SK-N-SH treated with all-trans-retinoic acid at 6 μM for 48 hours (cell line): ENCODE data around the gene MEA1.

Experiments used
- ATAC-seq: fragments of 200-7000 bp; cut with Tn5 transposase; 3 replicates; pipeline ENCODE4 v1.9.1; 2020; ENCODE audit warnings: mild to moderate bottlenecking, moderate library complexity
- BACH2 ChIP-seq: fragments of 250-450 bp; sonication (Bioruptor Pico); IDR thresholded peaks from 2 replicates; pipeline ENCODE4 v1.9.0; 2021; ENCODE audit warnings: mild to moderate bottlenecking, borderline replicate concordance
- CSDC2 ChIP-seq: fragments of 250-450 bp; sonication (Bioruptor Pico); IDR thresholded peaks from 2 replicates; pipeline ENCODE4 v1.5.0; 2020; ENCODE audit warnings: mild to moderate bottlenecking, moderate library complexity
- ESRRG ChIP-seq: fragments of 250-450 bp; sonication (Bioruptor Pico); IDR thresholded peaks from 2 replicates; pipeline ENCODE4 v1.6.1; 2021; ENCODE audit warnings: mild to moderate bottlenecking
- GLIS3 ChIP-seq: fragments of 250-450 bp; sonication (Bioruptor Pico); IDR thresholded peaks from 2 replicates; pipeline ENCODE4 v1.5.0; 2020; ENCODE audit warnings: mild to moderate bottlenecking, moderate library complexity
- ISL1 ChIP-seq: fragments of 250-450 bp; sonication (Bioruptor Pico); IDR thresholded peaks from 2 replicates; pipeline ENCODE4 v2.1.2; 2022; ENCODE audit warnings: mild to moderate bottlenecking, moderate library complexity
- OSR1 ChIP-seq: fragments of 250-450 bp; sonication (Bioruptor Pico); IDR thresholded peaks from 2 replicates; pipeline ENCODE4 v1.8.0; 2022; ENCODE audit warnings: moderate library complexity, mild to moderate bottlenecking, inconsistent platforms
- PPARA ChIP-seq: fragments of 250-450 bp; sonication (Bioruptor Pico); IDR thresholded peaks from 2 replicates; pipeline ENCODE4 v1.5.0; 2020; ENCODE audit warnings: mild to moderate bottlenecking, borderline replicate concordance
- RARB ChIP-seq: fragments of 250-450 bp; sonication (Bioruptor Pico); IDR thresholded peaks from 2 replicates; pipeline ENCODE4 v1.8.0; 2021; ENCODE audit warnings: mild to moderate bottlenecking, moderate library complexity
- SNAI2 ChIP-seq: fragments of 250-450 bp; sonication (Bioruptor Pico); IDR thresholded peaks from 2 replicates; pipeline ENCODE4 v1.5.0; 2020; ENCODE audit warnings: mild to moderate bottlenecking, moderate library complexity
- TCF4 ChIP-seq: fragments of 250-450 bp; sonication (Bioruptor Pico); IDR thresholded peaks from 2 replicates; pipeline ENCODE4 v1.8.0; 2021; ENCODE audit warnings: mild to moderate bottlenecking, moderate library complexity, borderline replicate concordance
- ZC3H10 ChIP-seq: fragments of 250-450 bp; sonication (Bioruptor Pico); IDR thresholded peaks from 2 replicates; pipeline ENCODE4 v1.5.1; 2021; ENCODE audit warnings: mild to moderate bottlenecking, moderate library complexity
- ZFP30 ChIP-seq: fragments of 450-650 bp; formaldehyde crosslinking; IDR thresholded peaks from 2 replicates; pipeline ENCODE4 v1.5.0; 2022; ENCODE audit warnings: mild to moderate bottlenecking, moderate library complexity
- ZNF70 ChIP-seq: fragments of 450-650 bp; formaldehyde crosslinking; IDR thresholded peaks from 2 replicates; pipeline ENCODE4 v1.5.0; 2020; ENCODE audit warnings: mild to moderate bottlenecking, moderate library complexity
- ZNF8 ChIP-seq: fragments of 450-650 bp; formaldehyde crosslinking; IDR thresholded peaks from 2 replicates; pipeline ENCODE4 v1.5.0; 2020; ENCODE audit warnings: mild to moderate bottlenecking, moderate library complexity
- TF ChIP-seq, protein P1 (sequence below): fragments of 250-450 bp; sonication (Bioruptor Pico); IDR thresholded peaks from 2 replicates; pipeline ENCODE4 v1.5.1; 2020; ENCODE audit warnings: low read depth, mild to moderate bottlenecking, moderate library complexity
- TF ChIP-seq, protein P2 (sequence below): fragments of 250-450 bp; sonication (Bioruptor Pico); IDR thresholded peaks from 2 replicates; pipeline ENCODE4 v1.8.0; 2020; ENCODE audit warnings: mild to moderate bottlenecking, moderate library complexity, borderline replicate concordance
- TF ChIP-seq, protein P3 (sequence below): fragments of 250-450 bp; sonication (Bioruptor Pico); IDR thresholded peaks from 2 replicates; pipeline ENCODE4 v1.5.1; 2021; ENCODE audit warnings: mild to moderate bottlenecking, moderate library complexity
- TF ChIP-seq, protein P4 (sequence below): fragments of 250-450 bp; sonication (Bioruptor Pico); IDR thresholded peaks from 2 replicates; pipeline ENCODE4 v1.5.0; 2020; ENCODE audit warnings: mild to moderate bottlenecking, moderate library complexity
- TF ChIP-seq, protein P5 (sequence below): fragments of 250-450 bp; sonication (Bioruptor Pico); IDR thresholded peaks from 2 replicates; pipeline ENCODE4 v1.8.0; 2021; ENCODE audit warnings: low read depth, mild to moderate bottlenecking, moderate library complexity, borderline replicate concordance

The MEA1 gene

DNA sequence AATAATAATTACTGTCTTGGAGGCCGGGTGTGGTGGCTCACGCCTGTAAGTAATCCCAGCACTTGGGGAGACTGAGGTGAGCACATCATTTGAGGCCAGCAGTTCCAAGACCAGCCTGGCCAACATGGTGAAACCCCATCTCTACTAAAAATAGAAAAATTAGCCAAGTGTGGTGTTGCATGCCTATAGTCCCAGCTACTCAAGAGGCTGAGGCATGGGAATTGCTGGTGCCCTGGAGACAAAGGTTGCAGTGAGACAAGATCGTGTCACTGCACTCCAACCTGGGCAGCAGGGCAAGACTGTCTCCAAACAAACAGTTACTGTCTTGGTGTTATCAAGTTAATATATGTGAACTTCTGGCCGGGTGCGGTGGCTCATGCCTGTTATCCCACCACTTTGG, 12.6 kb upstream of the MEA1 start (continued):
- TF ChIP-seq ZC3H10 = no peak
- no peak for TF ChIP-seq ZNF70 (CRISPR knock-in tag)
- no peak for TF ChIP-seq ESRRG (CRISPR knock-in tag)
- TF ChIP-seq, protein P1, sequence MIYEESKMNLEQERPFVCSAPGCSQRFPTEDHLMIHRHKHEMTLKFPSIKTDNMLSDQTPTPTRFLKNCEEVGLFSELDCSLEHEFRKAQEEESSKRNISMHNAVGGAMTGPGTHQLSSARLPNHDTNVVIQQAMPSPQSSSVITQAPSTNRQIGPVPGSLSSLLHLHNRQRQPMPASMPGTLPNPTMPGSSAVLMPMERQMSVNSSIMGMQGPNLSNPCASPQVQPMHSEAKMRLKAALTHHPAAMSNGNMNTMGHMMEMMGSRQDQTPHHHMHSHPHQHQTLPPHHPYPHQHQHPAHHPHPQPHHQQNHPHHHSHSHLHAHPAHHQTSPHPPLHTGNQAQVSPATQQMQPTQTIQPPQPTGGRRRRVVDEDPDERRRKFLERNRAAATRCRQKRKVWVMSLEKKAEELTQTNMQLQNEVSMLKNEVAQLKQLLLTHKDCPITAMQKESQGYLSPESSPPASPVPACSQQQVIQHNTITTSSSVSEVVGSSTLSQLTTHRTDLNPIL (CRISPR knock-in tag) = no peak
- TF ChIP-seq PPARA (CRISPR knock-in tag) = no peak
- no peak for TF ChIP-seq TCF4 (CRISPR knock-in tag)

DNA sequence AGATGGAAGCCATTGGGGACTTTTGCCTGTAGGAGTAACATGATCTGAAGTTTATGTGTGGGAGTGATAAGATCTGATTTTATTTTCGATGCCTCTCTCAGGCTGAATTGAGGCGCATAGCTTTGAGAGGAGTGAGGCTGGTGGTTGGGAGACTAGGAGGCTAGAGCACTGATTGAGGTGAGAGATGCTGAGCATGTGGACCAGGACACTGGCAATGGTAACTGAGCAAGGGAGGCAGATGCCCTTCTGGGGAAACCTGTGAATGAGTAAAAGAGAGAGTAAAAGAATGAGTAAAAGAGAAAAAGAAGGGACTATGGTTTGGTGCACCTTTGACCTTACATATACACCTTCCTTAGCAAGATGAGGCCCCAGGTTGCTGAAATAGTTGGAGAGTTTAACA, 10.7 kb upstream of the MEA1 start:
- ATAC-seq = no peak
- TF ChIP-seq SNAI2 (CRISPR knock-in tag) = no peak
- TF ChIP-seq ZFP30 (CRISPR knock-in tag) = no peak
- TF ChIP-seq, protein P1 (CRISPR knock-in tag) = no peak
- TF ChIP-seq, protein P2, sequence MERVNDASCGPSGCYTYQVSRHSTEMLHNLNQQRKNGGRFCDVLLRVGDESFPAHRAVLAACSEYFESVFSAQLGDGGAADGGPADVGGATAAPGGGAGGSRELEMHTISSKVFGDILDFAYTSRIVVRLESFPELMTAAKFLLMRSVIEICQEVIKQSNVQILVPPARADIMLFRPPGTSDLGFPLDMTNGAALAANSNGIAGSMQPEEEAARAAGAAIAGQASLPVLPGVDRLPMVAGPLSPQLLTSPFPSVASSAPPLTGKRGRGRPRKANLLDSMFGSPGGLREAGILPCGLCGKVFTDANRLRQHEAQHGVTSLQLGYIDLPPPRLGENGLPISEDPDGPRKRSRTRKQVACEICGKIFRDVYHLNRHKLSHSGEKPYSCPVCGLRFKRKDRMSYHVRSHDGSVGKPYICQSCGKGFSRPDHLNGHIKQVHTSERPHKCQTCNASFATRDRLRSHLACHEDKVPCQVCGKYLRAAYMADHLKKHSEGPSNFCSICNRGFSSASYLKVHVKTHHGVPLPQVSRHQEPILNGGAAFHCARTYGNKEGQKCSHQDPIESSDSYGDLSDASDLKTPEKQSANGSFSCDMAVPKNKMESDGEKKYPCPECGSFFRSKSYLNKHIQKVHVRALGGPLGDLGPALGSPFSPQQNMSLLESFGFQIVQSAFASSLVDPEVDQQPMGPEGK (CRISPR knock-in tag) = no peak
- TF ChIP-seq, protein P3, sequence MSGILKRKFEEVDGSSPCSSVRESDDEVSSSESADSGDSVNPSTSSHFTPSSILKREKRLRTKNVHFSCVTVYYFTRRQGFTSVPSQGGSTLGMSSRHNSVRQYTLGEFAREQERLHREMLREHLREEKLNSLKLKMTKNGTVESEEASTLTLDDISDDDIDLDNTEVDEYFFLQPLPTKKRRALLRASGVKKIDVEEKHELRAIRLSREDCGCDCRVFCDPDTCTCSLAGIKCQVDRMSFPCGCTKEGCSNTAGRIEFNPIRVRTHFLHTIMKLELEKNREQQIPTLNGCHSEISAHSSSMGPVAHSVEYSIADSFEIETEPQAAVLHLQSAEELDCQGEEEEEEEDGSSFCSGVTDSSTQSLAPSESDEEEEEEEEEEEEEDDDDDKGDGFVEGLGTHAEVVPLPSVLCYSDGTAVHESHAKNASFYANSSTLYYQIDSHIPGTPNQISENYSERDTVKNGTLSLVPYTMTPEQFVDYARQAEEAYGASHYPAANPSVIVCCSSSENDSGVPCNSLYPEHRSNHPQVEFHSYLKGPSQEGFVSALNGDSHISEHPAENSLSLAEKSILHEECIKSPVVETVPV (CRISPR knock-in tag) = no peak
- no peak for TF ChIP-seq OSR1 (CRISPR knock-in tag)
- no peak for TF ChIP-seq RARB
- no peak for TF ChIP-seq ZNF8 (CRISPR knock-in tag)
- TF ChIP-seq, protein P4, sequence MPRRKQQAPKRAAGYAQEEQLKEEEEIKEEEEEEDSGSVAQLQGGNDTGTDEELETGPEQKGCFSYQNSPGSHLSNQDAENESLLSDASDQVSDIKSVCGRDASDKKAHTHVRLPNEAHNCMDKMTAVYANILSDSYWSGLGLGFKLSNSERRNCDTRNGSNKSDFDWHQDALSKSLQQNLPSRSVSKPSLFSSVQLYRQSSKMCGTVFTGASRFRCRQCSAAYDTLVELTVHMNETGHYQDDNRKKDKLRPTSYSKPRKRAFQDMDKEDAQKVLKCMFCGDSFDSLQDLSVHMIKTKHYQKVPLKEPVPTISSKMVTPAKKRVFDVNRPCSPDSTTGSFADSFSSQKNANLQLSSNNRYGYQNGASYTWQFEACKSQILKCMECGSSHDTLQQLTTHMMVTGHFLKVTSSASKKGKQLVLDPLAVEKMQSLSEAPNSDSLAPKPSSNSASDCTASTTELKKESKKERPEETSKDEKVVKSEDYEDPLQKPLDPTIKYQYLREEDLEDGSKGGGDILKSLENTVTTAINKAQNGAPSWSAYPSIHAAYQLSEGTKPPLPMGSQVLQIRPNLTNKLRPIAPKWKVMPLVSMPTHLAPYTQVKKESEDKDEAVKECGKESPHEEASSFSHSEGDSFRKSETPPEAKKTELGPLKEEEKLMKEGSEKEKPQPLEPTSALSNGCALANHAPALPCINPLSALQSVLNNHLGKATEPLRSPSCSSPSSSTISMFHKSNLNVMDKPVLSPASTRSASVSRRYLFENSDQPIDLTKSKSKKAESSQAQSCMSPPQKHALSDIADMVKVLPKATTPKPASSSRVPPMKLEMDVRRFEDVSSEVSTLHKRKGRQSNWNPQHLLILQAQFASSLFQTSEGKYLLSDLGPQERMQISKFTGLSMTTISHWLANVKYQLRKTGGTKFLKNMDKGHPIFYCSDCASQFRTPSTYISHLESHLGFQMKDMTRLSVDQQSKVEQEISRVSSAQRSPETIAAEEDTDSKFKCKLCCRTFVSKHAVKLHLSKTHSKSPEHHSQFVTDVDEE (CRISPR knock-in tag) = no peak
- no peak for TF ChIP-seq ISL1 (CRISPR knock-in tag)

DNA sequence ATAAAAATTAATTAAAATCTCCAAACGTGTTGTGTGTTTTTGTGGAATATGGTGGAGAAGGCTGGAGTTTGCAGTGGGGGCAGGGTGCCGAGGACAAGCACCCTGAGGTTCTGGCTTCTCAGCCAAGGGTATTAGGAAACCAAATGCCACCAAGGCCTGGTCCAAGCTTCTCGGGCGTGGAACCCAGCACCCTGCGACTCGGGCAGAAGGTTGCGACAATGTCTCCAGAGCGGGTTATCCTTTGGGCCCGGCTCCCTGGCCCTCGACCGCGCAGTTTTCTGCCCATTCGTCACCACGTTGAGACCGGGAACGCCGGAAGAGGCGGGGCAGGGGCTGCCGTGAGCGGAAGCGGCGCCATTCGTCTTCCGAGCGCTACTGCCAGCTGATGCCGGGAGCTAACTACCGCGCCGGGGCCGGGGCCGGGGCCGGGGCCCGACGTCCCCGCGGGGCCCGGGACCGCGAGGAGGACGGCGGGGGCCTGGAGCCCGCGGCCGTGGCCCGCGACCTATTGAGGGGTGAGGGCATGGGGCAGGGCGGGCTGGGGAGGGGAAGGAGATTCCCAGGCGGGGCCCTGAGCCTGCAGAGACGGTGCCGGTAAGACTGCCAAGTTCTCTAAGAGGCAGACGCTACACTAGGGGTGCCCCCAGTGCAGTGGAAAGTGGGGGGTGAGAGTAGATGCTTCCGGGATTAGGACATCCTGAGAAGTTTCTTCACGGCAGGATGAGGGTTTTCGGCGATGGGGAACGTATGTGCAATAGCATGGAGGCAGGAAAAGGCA, 7.7 kb upstream of the MEA1 start, which contains the start of gene RRP36:
RRP36 (plus strand) TSS at position 354 of the 778 bp plus-strand sequence; CDS start at position 386, 32 bp downstream.
- TF ChIP-seq ZFP30 (CRISPR knock-in tag) (no peak), BACH2 (CRISPR knock-in tag) (no peak), GLIS3 (CRISPR knock-in tag) (0 out of 2 replicates have a peak, but pooled peaks have one; percentile 37)
- peak; percentile 94 for ATAC-seq

DNA sequence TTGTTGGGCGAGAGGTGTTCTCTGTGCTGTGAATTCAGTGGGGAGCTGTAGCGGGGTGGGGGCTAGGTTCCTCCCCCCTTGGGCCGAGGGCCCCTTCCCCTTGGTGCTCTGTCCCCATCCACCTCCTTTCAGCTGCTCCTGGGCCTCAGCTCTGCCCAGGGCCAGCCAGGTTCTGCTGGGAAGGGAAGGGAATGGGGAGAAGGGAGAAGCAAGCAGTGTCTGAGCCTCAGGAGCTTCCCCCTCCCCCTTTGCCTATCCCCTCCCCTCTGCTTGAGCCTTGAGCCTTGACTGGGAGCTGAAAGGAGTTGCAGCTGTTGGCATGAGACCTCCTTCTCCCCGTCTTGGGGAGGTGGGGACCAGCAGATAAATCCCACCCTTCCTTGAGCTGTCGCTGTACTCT, 7.1 kb upstream of the MEA1 start:
- ATAC-seq = peak; percentile 7
- no peak for TF ChIP-seq GLIS3 (CRISPR knock-in tag)
- TF ChIP-seq, protein P4 (CRISPR knock-in tag) = no peak
- TF ChIP-seq, protein P2 (CRISPR knock-in tag) = no peak
- TF ChIP-seq TCF4 (CRISPR knock-in tag) = no peak
- no peak for TF ChIP-seq ZFP30 (CRISPR knock-in tag)
- TF ChIP-seq, protein P5, sequence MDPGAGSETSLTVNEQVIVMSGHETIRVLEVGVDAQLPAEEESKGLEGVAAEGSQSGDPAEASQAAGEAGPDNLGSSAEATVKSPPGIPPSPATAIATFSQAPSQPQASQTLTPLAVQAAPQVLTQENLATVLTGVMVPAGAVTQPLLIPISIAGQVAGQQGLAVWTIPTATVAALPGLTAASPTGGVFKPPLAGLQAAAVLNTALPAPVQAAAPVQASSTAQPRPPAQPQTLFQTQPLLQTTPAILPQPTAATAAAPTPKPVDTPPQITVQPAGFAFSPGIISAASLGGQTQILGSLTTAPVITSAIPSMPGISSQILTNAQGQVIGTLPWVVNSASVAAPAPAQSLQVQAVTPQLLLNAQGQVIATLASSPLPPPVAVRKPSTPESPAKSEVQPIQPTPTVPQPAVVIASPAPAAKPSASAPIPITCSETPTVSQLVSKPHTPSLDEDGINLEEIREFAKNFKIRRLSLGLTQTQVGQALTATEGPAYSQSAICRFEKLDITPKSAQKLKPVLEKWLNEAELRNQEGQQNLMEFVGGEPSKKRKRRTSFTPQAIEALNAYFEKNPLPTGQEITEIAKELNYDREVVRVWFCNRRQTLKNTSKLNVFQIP = no peak
- TF ChIP-seq CSDC2 (CRISPR knock-in tag) = no peak
- no peak for TF ChIP-seq SNAI2 (CRISPR knock-in tag)
